Activated naive CD8-positive, alpha-beta T cell treated with anti-CD3 and anti-CD28 coated beads, Interleukin-2, amount 50 U/mL, for 16 hours (primary cell): ENCODE measurements around the gene COL5A1.

ENCODE experiments used
- DNase-seq: peaks from one replicate; pipeline ENCODE4 v3.0.0-alpha.2; 2020; ENCODE audit warnings: low read depth, low spot score

The COL5A1 gene

DNA sequence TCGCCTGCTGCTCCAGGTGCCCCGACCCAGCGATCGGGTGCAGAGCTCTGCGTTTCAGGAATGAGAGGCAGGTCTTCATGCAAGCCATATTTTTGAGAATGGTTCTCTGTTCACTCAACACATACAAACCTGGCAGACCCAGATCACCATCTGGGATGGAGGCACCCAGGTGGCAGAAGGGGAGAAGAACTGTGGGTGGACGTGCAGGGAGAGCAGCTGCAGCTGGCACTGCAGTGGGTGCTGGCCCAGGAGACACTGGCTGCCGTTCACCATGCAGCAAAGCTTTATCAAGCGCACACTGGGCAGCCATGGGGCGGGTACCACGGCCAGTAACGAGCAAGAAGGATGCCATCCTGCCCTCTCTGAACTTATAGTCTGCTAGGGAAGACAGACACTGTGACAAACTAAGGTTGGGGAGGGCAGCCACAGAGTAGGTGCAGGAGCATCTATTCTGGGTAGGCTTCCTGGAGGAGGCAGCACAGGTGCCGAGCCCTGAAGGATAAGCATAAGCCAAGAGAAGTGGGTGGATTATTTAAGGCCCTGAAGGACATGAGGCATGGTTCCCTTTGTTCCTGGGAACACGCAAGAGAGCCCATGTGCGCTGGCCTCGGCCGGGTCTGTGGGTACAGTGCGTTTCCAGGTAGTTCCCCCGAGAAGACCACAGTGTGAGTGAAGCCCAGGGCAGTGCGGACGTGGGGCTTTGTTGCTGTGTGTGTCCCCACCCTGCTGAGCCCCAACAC is 192.8 kb downstream of the COL5A1 start:
- no peak for DNase-seq

DNA sequence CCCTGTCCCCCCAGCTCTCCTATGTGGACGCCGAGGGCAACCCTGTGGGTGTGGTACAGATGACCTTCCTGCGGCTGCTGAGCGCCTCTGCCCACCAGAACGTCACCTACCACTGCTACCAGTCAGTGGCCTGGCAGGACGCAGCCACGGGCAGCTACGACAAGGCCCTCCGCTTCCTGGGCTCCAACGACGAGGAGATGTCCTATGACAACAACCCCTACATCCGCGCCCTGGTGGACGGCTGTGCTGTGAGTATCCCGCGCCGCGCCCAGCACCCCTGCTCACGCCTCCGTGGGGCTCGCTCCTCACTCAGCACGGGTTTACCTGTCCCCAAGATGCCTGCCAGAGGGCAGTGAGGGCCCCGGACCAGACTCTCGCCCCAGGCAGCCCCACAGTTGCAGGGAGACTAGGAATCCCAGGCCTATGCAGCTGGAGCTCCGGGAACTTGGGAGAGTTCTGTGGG is 193.4 kb downstream of the COL5A1 start:
- DNase-seq: no peak

DNA sequence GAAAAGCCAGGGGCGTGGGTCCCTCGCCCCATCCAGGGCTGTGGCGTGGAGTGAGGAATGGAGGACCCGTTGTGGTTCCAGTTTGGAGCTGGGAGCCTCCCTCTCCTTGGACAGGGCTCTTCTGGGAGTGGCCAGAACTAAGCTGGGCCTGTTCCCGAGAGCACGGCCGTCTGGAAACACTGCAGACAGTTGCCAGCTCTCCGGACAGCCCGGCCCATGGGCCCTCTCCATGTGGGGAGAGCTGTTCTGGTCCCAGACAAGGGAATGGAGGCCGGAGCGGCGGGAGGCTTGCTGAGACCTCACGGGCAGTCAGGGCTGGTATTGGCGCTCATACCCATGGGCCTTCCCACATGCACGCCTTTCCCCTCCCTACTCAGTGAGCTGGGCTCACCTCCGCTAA is 193.8 kb downstream of the COL5A1 start:
- no peak for DNase-seq

DNA sequence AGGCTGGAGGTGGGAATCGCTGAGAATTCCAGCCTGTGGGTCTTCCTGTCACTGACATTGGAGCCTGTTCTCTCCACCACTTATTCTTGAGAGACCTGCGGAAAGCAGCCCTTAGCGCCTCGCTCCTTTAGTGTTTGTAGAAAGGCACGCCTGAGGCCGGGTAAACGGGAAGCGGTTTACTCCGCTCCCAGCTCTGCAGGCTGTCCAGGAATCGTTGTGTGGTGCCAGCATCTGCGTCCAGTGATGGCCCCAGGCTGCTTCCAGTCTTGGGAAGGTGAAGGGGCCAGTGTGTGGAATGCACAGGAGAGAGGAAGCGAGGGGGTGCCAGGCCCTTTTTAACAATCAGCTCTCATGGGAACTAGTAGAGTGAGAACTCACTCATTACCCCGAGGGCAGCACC is 194.4 kb downstream of the COL5A1 start:
- DNase-seq: no peak

DNA sequence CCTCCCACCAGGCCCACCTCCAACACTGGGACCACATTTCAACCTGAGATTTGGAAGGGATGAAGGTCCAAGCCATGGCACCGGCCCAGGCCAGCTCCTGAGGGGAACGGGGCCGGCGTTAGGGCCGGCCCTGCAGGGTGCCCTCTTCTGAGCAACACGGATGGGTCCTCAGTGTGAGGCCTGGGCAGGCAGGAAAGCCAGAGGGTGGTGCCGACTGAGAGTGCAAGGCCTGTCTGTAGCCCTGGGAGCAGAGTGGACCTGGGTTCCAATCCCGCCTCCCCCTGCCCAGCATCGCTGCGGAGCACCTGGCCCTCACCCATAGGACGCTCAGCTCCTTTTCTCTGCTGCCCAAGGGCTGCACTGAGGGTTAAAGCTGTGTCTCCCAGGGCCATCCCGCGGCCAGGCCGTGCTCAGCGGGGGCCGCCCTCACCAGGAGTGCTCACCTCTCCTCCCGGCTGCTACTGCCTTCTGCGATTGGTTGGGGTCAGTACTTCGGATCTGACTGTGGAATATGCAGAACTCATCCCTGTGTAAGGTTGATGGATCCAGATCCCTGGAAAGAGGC is 194.9 kb downstream of the COL5A1 start:
- no peak for DNase-seq

DNA sequence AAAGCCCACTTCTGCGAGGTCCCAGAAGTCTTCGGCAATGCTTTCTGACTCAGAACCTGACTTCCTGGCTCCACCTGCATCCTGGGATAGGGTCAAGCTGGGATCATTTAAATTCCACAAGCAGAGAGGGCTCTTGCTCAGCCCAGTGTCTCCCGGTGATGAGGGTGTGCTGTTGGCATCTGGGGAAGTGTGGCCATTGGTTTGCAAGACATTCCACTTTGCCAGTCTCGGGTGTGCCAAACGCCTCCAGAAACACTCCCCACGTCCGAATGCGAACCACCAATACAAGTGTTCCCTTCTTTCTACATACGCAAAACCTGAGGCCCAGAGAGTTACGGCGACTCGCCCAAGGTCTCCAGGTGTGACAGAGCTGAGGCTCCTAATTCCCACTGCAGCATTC is 195.9 kb downstream of the COL5A1 start:
- DNase-seq: no peak

DNA sequence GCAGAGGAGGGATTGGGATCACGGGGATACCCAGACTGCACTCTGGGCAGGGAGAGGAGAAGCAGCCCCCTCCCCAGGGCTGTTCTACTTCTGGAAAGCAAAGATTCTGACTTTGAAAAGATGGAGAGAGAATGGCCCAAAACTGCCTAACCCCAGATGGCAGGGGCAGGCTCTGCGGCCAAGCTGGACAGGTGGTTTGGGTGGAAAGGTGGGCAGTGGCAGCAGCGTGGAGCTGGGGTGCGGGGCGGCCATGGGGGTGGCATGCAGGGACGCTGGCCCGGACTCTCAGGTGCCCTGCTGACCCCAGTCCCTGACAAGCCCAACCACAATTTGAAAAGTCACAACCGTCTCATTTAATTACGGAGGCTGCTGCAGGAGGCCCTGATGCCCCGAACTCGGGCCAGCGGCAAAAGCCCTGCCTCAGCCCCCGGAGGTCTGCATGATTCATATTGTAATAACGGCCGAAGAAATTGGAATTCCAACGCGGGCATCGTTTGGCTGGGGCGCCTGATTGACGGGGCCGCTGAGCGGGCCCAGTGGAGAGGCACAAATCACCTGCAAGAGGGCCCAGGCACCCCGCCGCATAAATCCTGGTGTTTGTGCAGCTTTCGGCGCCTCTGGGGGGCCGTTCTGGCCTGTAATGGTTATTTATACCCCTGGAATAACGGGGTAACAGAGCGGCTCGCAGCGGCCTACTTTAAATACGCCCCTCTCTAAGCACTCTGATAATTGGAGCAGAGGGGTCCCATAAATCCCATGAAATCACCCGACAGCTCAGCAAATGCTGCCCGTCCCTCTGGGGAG is 197.2 kb downstream of the COL5A1 start:
- DNase-seq: no peak

DNA sequence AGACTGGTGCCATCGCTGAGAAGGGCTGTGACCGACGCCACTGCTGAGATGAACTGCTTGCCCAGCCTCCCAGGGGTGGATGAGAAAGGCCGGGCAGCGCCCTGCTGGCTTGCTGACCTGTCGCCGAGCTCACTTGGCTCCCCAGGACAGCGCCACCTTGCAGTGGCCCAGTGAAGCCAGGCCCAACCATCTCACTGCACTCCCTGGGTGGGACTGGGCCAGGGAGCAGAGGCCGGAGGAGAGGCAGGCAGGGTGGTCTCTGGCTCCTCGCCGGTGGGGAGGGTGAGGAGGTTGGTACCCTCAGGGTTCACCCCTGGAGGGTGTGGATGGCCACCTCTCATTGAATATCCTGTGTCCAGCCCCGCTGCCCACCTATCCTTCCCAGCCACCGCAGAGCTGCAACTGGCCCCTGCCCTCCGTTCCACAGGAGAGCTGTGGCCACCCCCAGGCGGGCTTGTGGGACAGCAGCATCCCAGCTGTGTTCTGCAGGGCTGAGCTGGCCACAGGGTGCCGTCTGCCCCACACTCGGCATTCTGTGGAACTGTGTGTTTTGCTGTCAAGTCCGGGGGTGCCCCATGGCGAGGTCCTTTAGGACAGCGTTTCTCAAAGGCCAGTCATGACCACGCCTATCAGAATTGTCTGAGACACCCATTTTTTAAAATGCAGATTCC is 198.0 kb downstream of the COL5A1 start:
- DNase-seq: no peak

DNA sequence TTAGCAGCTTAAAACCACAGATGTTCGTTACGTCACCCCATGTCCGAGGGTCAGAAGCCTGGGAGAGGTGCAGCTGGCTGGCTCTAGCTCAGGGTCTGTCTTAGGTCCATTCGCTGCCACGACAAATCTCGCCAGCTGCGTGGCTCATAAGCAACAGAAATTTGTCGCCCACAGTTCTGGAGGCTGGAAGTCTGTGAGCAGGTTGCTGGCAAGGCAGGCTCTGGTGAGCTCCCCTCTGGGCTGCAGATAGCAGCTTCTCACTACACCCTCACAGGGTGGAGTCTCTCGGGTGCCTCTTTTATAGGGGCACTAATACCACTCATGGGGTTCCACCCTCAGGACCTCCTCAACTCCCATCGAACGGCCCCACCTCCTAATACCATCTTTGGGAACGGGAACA is 198.9 kb downstream of the COL5A1 start:
- DNase-seq: no peak

DNA sequence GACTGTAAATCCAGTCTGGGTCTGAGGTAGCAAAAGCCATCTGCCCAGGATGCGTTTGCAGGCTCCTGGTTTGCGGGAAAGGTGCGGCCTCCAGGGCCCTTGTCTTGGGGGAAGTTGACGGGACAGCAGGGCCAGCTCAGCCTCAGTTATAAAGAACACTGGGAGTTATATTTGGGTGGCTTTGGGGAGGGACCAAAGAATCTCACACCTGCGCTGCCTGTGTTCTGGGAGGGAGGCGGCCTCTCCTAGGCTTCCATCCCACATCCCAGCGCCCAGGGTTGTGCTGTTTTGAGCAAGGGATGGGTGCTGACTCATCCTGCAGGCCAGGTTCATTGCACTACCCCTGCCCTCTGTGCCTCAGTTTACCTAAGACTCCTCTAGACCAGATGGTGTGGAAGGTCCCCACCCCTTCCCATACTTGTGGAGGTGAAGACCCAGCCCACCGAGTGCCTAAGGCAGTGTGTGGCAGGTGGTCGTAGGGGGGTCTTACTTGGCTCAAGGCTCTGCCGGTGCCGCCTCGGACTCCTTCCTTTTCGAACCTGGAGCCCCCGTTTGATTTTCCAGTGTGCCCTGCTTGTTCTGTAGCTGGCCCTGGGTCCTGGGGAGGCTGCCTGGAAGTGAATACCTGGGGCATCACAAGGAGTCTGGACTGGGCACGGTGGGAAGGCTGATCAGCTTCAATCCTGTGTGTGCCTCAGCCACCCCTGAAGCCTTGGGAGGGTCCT is 199.7 kb downstream of the COL5A1 start:
- DNase-seq: no peak

DNA sequence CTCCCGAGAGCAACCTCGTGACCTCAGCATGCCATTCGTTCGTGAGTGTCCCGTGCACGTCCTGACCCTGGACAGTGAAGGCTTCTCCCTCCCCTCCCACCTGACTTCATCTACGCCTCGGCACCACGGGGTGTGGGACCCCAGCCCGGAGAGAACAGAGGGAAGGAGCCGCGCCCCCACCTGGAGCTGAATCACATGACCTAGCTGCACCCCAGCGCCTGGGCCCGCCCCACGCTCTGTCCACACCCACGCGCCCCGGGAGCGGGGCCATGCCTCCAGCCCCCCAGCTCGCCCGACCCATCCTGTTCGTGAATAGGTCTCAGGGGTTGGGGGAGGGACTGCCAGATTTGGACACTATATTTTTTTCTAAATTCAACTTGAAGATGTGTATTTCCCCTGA is 200.7 kb downstream of the COL5A1 start:
- no peak for DNase-seq

DNA sequence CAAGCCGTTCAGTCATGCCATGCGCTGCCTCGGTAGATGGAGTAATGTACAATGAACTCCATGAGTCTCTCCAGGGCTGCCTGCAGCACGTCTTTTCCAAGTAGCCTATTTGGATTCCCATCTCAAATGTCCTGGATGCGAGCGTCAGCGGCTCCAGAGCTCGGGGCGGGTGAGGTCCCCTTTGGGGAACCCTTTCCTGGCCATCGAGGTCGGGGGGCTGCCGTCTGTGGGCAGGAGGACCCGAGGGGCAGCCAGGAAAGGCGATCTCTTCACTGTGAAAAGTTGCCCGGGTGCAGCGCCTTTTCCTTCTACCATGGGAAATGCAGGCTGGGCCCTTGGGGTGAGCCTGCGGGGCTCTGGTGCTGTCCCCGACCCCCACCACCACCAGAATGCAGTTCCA is 202.1 kb downstream of the COL5A1 start:
- DNase-seq: no peak

DNA sequence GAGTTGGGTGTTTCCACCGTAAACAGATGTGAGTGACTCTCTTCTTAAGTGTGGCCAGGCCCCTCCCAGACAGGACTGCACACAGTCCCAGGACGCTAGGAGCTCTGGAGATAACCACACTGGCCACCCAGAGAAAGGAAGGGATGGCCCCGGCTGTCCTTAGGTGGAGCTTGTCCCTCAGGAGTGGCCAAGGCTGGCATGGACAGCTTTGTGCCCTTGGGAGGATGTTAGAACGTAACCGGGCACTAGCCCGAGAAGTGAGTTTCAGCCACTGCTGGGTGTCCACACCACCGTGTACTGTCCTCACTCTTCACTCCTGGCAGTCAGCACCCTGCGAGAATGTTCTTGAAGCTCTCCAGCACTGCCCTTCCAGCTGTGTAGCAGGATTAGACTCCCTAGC is 203.2 kb downstream of the COL5A1 start:
- no peak for DNase-seq

DNA sequence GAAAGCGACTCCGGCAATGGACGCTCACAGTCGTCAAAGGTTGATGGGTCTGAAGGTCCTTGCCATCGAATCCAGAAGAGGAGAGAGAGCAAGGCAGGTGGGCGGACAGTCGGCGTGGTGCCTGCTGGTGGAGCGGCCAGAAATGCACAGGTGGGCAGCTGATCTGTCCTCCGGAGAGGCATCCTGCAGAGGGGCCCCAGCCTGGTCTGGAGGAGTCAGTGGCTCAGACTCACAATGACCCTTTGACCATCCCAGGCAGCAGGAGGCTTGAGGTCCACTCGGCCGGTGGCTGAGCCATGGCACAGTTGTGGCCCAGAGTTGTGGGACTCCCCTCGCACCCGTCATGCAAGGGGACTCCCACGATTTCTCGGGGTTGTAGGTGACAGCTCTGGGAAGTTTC is 204.6 kb downstream of the COL5A1 start:
- DNase-seq: no peak

DNA sequence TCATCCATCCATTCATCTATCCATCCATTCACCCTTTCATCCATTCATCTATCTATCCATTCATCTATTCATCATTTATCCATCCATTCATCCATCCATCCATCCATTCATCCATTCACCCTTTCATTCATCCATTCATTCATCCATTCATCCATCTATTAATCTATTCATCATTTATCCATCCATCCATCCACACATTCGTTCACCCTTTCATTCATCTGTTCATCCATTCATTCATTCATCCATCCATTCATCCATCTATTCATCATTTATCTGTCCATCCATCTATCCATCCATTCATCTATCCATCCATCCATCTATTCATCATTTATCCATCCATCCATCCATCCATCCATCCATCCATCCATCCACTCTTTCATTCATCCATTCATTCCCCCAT is 205.1 kb downstream of the COL5A1 start:
- no peak for DNase-seq

DNA sequence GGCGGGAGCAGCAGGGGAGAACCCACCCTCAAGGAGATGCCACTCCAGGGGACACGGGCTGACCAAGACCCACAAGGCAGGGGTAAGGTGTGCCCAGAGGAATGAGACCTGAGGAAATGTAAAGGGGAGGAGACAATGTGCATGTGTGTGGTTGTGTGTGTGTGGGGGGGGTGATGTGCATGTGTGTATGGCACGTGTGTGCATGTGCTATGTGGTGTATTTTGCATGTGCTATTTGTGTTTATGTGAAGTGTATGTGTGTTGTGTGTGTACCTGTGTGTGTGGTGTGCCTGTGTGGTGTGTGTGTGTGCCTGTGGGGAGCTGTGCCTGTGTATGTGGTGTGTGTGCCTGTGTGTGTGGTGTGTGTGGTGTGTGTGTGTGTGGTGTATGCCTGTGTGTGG is 205.5 kb downstream of the COL5A1 start:
- DNase-seq: no peak

DNA sequence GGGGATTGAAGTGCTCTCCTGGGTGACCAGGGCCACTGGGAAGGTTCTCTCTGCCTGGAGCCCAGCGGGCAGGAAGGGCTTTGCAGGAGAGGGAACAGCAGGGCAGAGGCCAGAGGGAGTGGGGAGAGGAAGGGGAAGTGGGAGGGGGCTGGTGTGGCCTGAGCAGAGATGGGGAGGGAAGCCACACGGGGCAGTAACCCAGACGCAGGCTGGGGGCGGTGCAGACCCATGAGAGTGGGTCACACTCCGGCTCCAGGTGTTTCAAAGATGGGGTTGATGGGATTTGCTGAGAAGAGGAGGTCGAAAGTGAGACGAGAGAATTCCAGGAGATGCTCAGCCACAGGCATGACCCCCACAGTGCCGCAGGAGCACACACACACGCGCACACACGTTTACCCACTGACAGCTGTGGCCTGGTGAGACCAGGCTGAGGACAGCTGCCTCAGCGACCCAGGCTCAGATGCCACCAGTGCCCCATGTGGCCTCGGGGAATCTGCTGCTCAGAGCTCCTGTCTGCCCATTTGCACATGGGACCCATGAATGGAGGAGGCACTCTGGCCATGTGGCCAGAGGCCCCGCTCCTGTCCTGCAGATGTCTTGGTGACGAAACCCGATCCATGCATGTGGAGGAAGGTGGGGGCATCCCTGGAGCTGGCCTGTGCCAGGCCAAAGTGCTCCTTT is 206.3 kb downstream of the COL5A1 start:
- DNase-seq: no peak

DNA sequence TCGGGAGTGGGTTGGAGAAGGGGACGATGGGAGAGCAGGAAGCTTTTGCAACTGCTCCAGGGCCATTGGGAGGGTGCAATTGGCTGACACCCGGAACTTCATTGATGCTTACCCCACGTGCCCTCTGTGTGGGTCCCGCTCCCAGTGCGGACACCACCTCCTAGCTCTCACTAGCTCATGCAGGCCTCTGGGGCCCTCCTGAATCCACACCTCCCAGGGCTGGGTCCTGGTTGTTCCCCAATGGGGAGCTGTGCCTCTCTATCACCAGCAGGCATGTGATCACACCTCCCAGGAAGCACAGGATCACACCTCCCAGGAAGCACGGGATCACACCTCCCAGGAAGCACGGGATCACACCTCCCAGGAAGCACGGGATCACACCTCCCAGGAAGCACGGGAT is 206.9 kb downstream of the COL5A1 start:
- DNase-seq: no peak

DNA sequence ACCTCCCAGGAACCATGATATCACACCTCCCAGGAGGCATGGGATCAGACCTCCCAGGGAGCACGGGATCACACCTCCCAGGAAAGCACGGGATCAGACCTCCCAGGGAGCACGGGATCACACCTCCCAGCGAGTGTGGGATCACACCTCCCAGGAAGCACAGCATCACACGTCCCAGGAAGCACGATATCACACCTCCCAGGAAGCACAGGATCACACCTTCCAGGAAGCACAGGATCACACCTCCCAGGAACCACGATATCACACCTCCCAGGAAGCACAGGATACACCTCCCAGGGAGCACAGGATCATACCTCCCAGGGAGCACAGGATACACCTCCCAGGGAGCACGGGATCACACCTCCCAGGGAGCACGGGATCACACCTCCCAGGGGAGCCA is 209.0 kb downstream of the COL5A1 start:
- DNase-seq: no peak

DNA sequence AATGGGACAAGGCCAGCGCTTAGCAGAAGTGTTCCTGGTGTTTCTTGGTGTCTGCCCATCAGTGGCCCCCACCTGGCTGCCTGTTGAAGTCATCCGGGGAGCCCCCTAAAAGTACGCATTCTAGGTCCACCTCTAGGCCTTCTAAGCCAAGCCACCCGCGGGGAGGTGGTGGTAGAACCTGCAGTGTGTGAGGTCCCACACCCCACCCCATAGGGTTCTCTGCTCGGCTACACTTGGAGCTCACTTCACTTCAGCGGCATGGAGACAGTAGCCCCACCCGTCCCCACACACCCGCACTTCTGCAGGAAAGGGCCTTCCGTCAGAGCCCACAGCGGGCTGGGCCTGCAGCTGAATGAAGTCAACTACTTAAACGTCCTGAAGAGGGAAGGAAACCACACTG is 209.4 kb downstream of the COL5A1 start:
- DNase-seq: no peak
